Tibial nerve (tissue), 4 donors: ENCODE results near the gene ATG4D. TPM values are rescaled to one million over a fixed set of nuclear protein-coding genes. Genes with fewer than 3 reads are reported as not detected.
A peak's percentile ranks its signal among the peaks of the same experiment; 100 is the strongest.

ENCODE experiments used
- DNase-seq, 2 donors: peaks; one replicate each; pipeline ENCODE4 v3.0.0-alpha.2; 2019; ENCODE audit warnings: low spot score in 2 of 2
- H3K27ac ChIP-seq, 4 donors: fragments of 200-600 bp; sonication (generic) in 3 of 4; one replicate each; pipeline ENCODE4 v1.5.1; 2017 to 2019; ENCODE audit warnings: mild to moderate bottlenecking in 1 of 4
- H3K27me3 ChIP-seq, 2 donors: fragments of 200-600 bp; sonication (generic) in 1 of 2; one replicate each; pipeline versions ENCODE4 v1.5.1 to v1.6.0; 2017 to 2019
- H3K36me3 ChIP-seq, 3 donors: fragments of 200-600 bp; sonication (generic); one replicate each; pipeline ENCODE4 v1.5.1; 2018 to 2019
- H3K4me1 ChIP-seq, 4 donors: fragments of 200-600 bp; sonication (generic) in 3 of 4; one replicate each; pipeline ENCODE4 v1.5.1; 2017 to 2019
- H3K4me3 ChIP-seq, 4 donors: fragments of 200-600 bp; sonication (generic) in 3 of 4; one replicate each; pipeline ENCODE4 v1.5.1; 2017 to 2019; ENCODE audit warnings: mild to moderate bottlenecking in 1 of 4, moderate library complexity in 1 of 4
- H3K9me3 ChIP-seq, 4 donors: fragments of 200-600 bp; sonication (generic) in 3 of 4; one replicate each; pipeline ENCODE4 v1.5.1; 2017 to 2019
- CTCF ChIP-seq, 5 experiments: fragments of 200-600 bp in 3 of 5; fragments of 450-650 bp in 2 of 5; sonication (generic) in 3 of 5; IDR thresholded peaks; one replicate each; pipeline ENCODE4 v1.5.1; 2016 to 2019; ENCODE audit warnings: antibody characterized with exemption in 5 of 5, mild to moderate bottlenecking in 3 of 5, moderate library complexity in 2 of 5
- EP300 ChIP-seq, 2 donors: sonication (generic); formaldehyde crosslinking; IDR thresholded peaks; one replicate each; pipeline ENCODE4 v1.6.1; 2017; ENCODE audit warnings: antibody characterized with exemption in 2 of 2, mild to moderate bottlenecking in 1 of 2
- POLR2A ChIP-seq, 2 donors: fragments of 450-650 bp; IDR thresholded peaks; one replicate each; pipeline ENCODE4 v1.6.1; 2017; ENCODE audit warnings: antibody characterized with exemption in 2 of 2, mild to moderate bottlenecking in 2 of 2, moderate library complexity in 2 of 2
- WGBS, 2 donors: methylation state at CpG; one replicate each; pipeline ENCODE4 v1.1.5; 2018; 5-methylcytosine and 5-hydroxymethylcytosine counted together
- total RNA-seq, 4 donors: library from RNA; depleted of rRNA; stranded (reverse); fragments of >200 nt; gene quantifications; one replicate each; pipeline ENCODE4 v1.1.0, GENCODE V29; 2016

Gene ATG4D
- total RNA-seq, result 10 to 100 TPM; 11.5 to 27.8 (median 17.8) TPM

- Histone ChIP-seq H3K27me3 (no peaks in the 10 kb centered on the region), H3K27ac (peak within 1 kb of the TSS; percentile 84 to 98 (median 94)), H3K4me3 (peak within 1 kb of the TSS; percentile 87 to 99 (median 96)), H3K4me1 (peaks cover 0 to 19% (median 13%) of the 10 kb centered on the region in 4 donors), H3K9me3 (no peaks in the 10 kb centered on the region), H3K36me3 (peaks cover 0 to 30% (median 6%) of the 10 kb centered on the region in 3 donors)
- WGBS, 2 donors, result 2 to 3% methylated on average over 29 to 60 of the region's 79 CpGs
- TF ChIP-seq CTCF (IDR thresholded peaks at IDR 0.05) (no peak), POLR2A (IDR thresholded peaks at IDR 0.05) (peak; percentile 52 to 64), EP300 (IDR thresholded peaks at IDR 0.05) (peak in 1 of 2 donors; percentile 71)
- peak; percentile 56 to 66 for DNase-seq
Measured at GRCh38 chr19:10543420-10544241, at the start of gene ATG4D. ATG4D (plus strand) TSS chr19:10543904; CDS start chr19:10544091, 187 bp downstream.

DNA sequence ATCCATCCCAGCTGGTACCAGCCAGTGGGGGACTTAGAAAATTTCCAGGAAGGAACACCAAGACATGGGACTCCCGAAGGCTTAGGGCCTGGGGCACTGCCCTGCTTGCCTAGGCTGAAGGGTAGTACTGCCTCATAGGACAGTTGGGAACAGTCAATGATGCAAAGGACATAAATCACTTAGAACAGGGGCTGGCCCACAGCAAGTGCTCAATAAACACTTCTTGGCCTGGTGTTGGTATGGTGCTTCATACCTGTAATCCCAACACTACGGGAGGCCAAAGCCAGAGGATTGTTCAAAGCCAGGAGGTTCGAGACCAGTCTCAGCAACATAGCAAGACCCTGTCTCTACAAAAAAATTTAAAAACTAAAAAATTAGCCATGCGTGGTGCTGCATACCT, 46.3 kb upstream of the ATG4D start:
- H3K9me3 ChIP-seq, result no peaks in the 10 kb centered on the region
- no peak for DNase-seq
- TF ChIP-seq EP300 (IDR thresholded peaks at IDR 0.05), result no peak
- no peak for TF ChIP-seq POLR2A (IDR thresholded peaks at IDR 0.05)
- no peak for TF ChIP-seq CTCF (IDR thresholded peaks at IDR 0.05)
- no peaks in the 10 kb centered on the region for H3K27me3 ChIP-seq
- peaks cover 0 to 77% (median 0%) of the 10 kb centered on the region in 3 donors for H3K36me3 ChIP-seq
- WGBS, 2 donors, result 85% methylated on average over 4 of the region's 4 CpGs
- no peak overlapping the region for H3K4me3 ChIP-seq
- peaks cover 0 to 49% (median 5%) of the 10 kb centered on the region in 4 donors for H3K4me1 ChIP-seq
- no peak overlapping the region for H3K27ac ChIP-seq

DNA sequence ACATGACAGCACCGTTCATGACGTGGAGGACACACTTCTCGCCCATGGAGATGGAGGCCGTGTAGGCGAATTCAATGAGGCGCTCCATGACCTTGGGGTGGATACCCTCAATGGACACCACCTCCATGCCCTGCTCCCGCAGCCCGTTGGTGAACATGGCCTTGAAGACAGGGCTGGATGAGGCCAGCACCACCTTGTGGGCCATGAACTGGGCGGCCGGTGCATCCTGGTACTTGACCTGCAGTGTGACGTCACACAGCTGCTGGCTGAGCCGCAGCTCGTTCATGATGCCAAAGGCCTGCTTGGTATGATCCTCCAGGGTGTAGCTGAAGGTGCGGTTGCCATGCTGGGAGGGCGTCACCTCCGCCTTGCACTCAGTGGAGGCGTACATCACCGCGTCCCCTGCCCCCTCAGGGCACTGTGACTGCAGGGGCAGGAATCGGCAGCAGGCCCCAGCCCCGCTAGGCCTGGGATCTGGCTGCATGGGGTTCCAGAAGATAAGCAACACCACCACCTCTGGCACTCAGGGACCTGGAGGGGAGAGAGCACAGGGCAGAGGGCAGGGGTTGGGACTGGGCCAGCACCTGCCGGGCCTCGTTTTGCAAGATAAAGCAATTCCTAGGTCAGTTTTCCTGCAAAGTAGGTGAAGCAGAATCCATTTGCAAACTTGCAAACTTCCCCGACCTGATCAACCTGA, 44.0 kb upstream of the ATG4D start:
- H3K27me3 ChIP-seq, result no peaks in the 10 kb centered on the region
- peaks cover 0 to 55% (median 6%) of the 10 kb centered on the region in 4 donors for H3K4me1 ChIP-seq
- 82 to 88% methylated on average over 13 to 24 of the region's 24 CpGs for WGBS, 2 donors
- H3K9me3 ChIP-seq, result no peaks in the 10 kb centered on the region
- H3K36me3 ChIP-seq, result peaks cover 0 to 56% (median 0%) of the 10 kb centered on the region in 3 donors
- no peak overlapping the region for H3K4me3 ChIP-seq
- peak overlapping the region in 1 of 4 donors; percentile 31 for H3K27ac ChIP-seq
- no peak for DNase-seq
- TF ChIP-seq CTCF (IDR thresholded peaks at IDR 0.05) (no peak), EP300 (IDR thresholded peaks at IDR 0.05) (no peak), POLR2A (IDR thresholded peaks at IDR 0.05) (no peak)

- Histone ChIP-seq H3K4me3 (no peak overlapping the region), H3K27me3 (no peaks in the 10 kb centered on the region), H3K36me3 (peaks cover 0 to 51% (median 0%) of the 10 kb centered on the region in 3 donors), H3K27ac (peak overlapping the region in 1 of 4 donors; percentile 31), H3K9me3 (no peaks in the 10 kb centered on the region), H3K4me1 (peaks cover 0 to 55% (median 6%) of the 10 kb centered on the region in 4 donors)
- TF ChIP-seq EP300 (IDR thresholded peaks at IDR 0.05) (no peak), CTCF (IDR thresholded peaks at IDR 0.05) (no peak), POLR2A (IDR thresholded peaks at IDR 0.05) (no peak)
- no peak for DNase-seq
- WGBS, 2 donors, result 95 to 97% methylated on average over 2 of the region's 2 CpGs
Measured at GRCh38 chr19:10500247-10500592, 43.5 kb upstream of the ATG4D start.
